ENCODE data around the gene ZNF485. TPM values are rescaled to one million over a fixed set of nuclear protein-coding genes. Genes with fewer than 3 reads are reported as not detected.
A peak's percentile ranks its signal among the peaks of the same experiment; 100 is the strongest.

ZNF485 gene
- total RNA-seq, 2 experiments from 2014 or later, result 4.1 to 4.7 TPM

DNA sequence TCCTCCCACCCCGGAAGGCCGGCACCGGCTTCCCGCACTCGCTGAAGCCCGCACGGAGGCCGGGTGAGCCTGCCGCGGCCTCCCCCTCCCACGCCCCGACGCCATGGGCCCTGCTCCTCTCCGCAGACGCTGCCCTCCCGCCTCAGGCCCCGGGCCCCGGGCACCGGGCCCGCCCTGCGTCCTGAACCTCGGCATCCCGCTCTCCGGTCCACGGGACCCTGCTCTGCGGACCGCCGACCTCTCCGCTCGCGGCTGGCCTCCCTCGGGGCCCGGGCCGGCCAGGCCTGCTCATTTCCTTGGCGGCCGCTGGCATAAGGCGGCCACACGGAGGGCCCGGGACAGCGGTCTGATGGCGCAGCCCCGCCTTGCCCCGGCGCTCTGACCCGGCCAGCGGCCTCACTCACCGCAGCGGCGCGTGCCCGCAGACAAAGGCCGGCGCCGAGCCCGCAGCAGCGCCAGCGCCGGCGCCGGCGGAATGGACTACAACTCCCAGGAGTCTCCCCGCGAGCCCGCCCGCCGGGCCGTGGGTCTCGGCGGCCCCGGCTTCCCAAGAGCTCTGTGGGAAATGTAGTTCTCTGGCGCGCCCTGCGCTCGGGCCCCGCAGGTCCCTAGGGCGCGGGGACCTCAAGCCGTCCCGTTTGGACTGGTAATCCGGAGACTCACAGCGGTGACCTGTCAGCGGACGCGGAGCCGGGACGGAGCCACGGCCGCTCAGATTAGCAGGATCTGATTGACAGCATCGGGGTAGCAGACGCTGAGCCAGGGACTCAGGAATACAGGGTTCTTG lies 42.4 kb downstream of the ZNF485 start, which contains the start of gene ZNF32:
TSS of gene ZNF32 (minus strand) at position 484 of the 787 bp plus-strand sequence. CDS start 2,748 bp downstream, outside the sequence.
- DNase-seq, result peak; percentile 87
- ChIA-PET POLR2A (interaction anchor here (0.7 to 1.2 kb wide), 2 partner anchors 41 to 53 kb away, joined by 3 read pairs; no protein-coding TSS in a partner anchor), CTCF (interaction anchor here (0.9 to 2.2 kb wide), 4 partner anchors 35 to 544 kb away, joined by 3 to 9 read pairs (median 3); no protein-coding TSS in a partner anchor)
- H3K36me3 Mint-ChIP-seq, result peaks cover 38% of the 10 kb centered on the region
- peaks cover 3% of the 10 kb centered on the region for H3K27me3 Mint-ChIP-seq
- H3K27ac Mint-ChIP-seq, result peak within 1 kb of the TSS; percentile 87
- peaks cover 39% of the 10 kb centered on the region for H3K9me3 Mint-ChIP-seq
- H3K4me3 Mint-ChIP-seq, result peak within 1 kb of the TSS; percentile 84
- intact Hi-C loops (cut with micrococcal nuclease), result loop anchor here (1.0 to 2.0 kb wide), 3 partner anchors 42 to 1096 kb away; partner anchors contain the start of genes ZNF239 and ZNF485
- H3K4me1 Mint-ChIP-seq (ENCODE audit: low read depth), result peaks cover 15% of the 10 kb centered on the region

DNA sequence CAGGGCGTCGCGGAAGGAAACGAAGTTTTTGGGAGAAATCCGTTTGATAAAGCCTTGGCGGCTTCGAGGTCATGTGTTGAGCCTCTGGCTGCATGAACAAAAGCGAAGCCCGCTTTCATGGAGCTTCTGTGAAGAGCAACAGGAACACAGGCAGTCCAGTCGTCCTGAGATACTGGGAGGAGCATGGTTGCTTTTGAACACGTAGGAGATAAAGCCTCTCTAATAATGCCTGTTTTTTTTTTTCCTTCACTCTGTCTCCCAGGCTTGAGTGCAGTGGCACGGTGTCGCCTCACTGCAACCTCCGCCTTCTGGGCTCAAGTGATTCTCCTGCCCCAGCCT lies 42.9 kb downstream of the ZNF485 start:
- H3K27me3 Mint-ChIP-seq, result peaks cover 6% of the 10 kb centered on the region
- peaks cover 15% of the 10 kb centered on the region for H3K4me1 Mint-ChIP-seq (ENCODE audit: low read depth)
- ChIA-PET POLR2A (interaction anchor here (0.8 to 1.2 kb wide), 2 partner anchors 41 to 53 kb away, joined by 3 read pairs; no protein-coding TSS in a partner anchor), CTCF (interaction anchor here (0.9 to 1.2 kb wide), 3 partner anchors 21 to 544 kb away, joined by 3 read pairs; no protein-coding TSS in a partner anchor)
- H3K4me3 Mint-ChIP-seq, result peak overlapping the region; percentile 84
- intact Hi-C loops (cut with micrococcal nuclease), result loop anchor here (2.0 kb wide), 1 partner anchor 1096 kb away; no protein-coding TSS in a partner anchor
- H3K27ac Mint-ChIP-seq, result peak overlapping the region; percentile 51
- H3K9me3 Mint-ChIP-seq, result peaks cover 34% of the 10 kb centered on the region
- peaks cover 32% of the 10 kb centered on the region for H3K36me3 Mint-ChIP-seq
- no peak for DNase-seq

DNA sequence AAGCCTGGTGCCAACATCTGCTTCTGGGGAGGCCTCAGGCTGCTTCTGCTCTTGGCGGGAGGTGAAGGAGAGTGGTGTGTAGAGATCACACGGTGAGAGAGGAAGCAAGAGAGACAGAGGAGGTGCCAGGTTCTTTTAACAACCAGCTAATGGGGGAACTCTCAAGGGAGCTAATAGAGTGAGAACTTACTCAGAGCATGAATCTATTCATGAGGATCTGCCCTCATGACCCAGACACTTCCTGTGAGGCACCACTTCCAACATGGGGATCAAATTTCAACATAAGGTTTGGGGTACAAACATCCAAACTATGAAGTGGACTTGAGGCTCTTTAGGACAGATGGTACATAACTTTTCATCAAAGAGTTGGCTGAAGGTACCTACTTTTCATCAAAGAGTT lies 47.5 kb downstream of the ZNF485 start:
- Mint-ChIP-seq H3K27ac (no peak overlapping the region), H3K27me3 (peaks cover 10% of the 10 kb centered on the region), H3K4me1 (ENCODE audit: low read depth) (peaks cover 7% of the 10 kb centered on the region), H3K9me3 (no peaks in the 10 kb centered on the region), H3K36me3 (no peaks in the 10 kb centered on the region), H3K4me3 (no peak overlapping the region)
- POLR2A ChIA-PET, result no interaction called here
- intact Hi-C loops (cut with micrococcal nuclease), result no loop called here
- DNase-seq, result no peak
- CTCF ChIA-PET, result no interaction called here

DNA sequence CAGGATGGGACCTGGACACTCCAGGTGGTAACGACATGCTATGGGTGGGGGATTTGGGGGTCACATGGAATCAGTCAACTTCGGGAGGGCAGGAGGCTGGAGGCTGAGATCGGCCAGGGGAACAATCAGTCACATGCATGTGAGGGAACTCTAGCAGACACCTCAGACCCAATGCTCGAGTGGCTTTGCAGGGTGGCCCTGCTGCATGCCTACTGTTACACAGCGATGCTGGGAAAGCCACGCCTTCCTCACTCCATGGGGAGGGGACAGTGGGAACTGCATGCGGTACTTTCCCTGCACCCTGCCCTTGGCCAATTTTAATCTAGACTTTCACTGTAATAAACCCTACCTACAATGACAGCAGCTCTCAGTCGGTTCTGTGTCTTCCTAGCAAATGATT lies 49.1 kb downstream of the ZNF485 start:
- no peak for DNase-seq
- Mint-ChIP-seq H3K9me3 (no peaks in the 10 kb centered on the region), H3K27ac (no peak overlapping the region), H3K4me3 (no peak overlapping the region), H3K4me1 (ENCODE audit: low read depth) (no peaks in the 10 kb centered on the region), H3K36me3 (no peaks in the 10 kb centered on the region), H3K27me3 (peaks cover 12% of the 10 kb centered on the region)
- CTCF ChIA-PET, result interaction anchor here (1.0 kb wide), 1 partner anchor 390 kb away, joined by 3 read pairs; no protein-coding TSS in a partner anchor
- POLR2A ChIA-PET, result no interaction called here
- intact Hi-C loops (cut with micrococcal nuclease), result no loop called here

DNA sequence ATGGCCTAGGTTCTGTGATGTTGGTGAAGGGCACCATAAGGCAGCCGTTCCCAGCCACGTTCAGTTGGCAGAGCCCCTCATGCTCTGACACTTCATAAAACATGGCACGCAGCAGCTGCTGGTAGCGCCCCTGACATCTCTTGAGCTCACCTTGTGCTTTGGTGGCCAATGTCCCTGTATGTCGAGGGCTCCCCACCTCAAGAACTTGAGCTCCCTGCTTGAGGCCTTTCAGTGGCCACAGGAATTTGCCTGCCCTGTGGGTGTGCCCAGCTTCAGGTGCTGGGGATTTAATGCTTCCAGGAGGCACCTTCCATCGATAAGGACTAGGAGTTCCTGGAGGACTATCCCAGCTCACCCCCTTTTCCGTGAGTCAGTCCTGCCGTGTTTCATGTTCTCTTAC lies 52.0 kb downstream of the ZNF485 start:
- H3K4me3 Mint-ChIP-seq, result no peak overlapping the region
- CTCF ChIA-PET, result interaction anchor here (0.5 kb wide), 1 partner anchor 25 kb away, joined by 3 read pairs; no protein-coding TSS in a partner anchor
- no peaks in the 10 kb centered on the region for H3K36me3 Mint-ChIP-seq
- intact Hi-C loops (cut with micrococcal nuclease), result no loop called here
- POLR2A ChIA-PET, result no interaction called here
- H3K9me3 Mint-ChIP-seq, result peaks cover 5% of the 10 kb centered on the region
- peaks cover 8% of the 10 kb centered on the region for H3K27me3 Mint-ChIP-seq
- no peak overlapping the region for H3K27ac Mint-ChIP-seq
- no peaks in the 10 kb centered on the region for H3K4me1 Mint-ChIP-seq (ENCODE audit: low read depth)
- DNase-seq, result no peak

DNA sequence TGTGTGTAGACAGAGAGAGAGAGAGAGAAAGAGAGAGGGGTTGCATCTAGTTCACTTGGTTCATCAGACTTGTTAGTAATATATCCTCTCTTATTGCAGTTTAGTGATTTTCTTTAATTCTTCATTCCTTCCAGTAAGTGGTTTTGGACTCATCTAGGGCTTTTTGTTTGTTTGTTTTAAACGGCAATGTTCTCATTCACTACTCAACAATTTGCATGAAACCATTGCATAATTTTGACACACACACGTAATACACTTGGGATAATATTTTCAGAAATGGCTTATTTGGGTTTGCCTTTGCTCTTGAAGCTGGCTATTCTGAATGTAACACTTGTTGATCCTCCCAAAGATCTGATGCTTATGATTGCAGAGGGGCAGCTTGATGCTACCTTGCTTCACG lies 58.8 kb downstream of the ZNF485 start:
- Mint-ChIP-seq H3K9me3 (peaks cover 6% of the 10 kb centered on the region), H3K36me3 (no peaks in the 10 kb centered on the region), H3K27ac (no peak overlapping the region), H3K4me1 (ENCODE audit: low read depth) (peaks cover 4% of the 10 kb centered on the region), H3K27me3 (peaks cover 30% of the 10 kb centered on the region), H3K4me3 (no peak overlapping the region)
- DNase-seq, result no peak
- ChIA-PET POLR2A (no interaction called here), CTCF (no interaction called here)
- intact Hi-C loops (cut with micrococcal nuclease), result no loop called here

DNA sequence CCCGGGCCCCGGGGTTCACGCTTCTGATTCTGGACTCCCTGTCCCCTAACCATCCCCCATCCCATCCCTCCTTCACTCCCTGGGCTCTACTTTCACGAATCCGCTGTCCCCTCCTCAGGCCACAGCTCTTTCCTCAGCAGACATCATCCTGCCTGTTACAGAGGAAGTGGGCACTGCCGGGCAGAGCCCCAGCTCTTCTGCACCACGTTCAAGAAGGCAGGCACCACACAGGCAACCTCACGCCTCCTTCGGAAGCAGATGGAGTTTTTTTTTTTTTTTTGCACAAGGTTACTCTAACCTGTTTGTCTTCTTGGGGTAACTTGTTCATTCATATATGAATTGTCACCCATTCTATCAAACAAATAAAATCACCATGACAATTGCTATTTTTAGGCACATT lies 60.3 kb downstream of the ZNF485 start:
- intact Hi-C loops (cut with micrococcal nuclease), result no loop called here
- ChIA-PET POLR2A (no interaction called here), CTCF (interaction anchor here (1.8 to 2.9 kb wide), 2 partner anchors 23 to 720 kb away, joined by 4 to 11 read pairs; no protein-coding TSS in a partner anchor)
- Mint-ChIP-seq H3K27me3 (peaks cover 36% of the 10 kb centered on the region), H3K36me3 (no peaks in the 10 kb centered on the region), H3K4me3 (no peak overlapping the region), H3K9me3 (peaks cover 6% of the 10 kb centered on the region), H3K27ac (no peak overlapping the region), H3K4me1 (ENCODE audit: low read depth) (peaks cover 4% of the 10 kb centered on the region)
- no peak for DNase-seq

DNA sequence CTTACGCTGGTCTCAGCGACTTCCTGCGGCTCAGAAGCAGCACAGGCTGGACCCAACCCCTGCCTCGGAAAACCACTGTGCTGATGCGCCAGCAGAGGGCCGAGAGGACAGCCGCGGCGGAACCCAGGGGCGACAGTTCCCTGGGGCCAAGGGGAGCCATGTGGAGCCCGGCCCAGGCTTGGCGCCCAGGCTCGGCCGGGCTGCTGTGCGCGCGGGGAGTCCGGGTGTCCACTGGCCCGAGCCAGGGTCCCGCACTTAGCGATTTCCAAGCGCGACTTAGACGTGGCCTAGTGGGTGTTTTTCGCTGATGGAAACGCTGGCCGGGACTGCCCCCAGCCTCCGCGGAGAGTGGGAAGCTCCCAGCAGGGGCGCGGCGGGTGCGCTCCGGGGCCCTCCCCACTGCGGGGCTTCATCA lies 61.1 kb downstream of the ZNF485 start:
- Mint-ChIP-seq H3K4me1 (ENCODE audit: low read depth) (peaks cover 4% of the 10 kb centered on the region), H3K4me3 (no peak overlapping the region), H3K36me3 (no peaks in the 10 kb centered on the region), H3K27ac (no peak overlapping the region), H3K27me3 (peaks cover 38% of the 10 kb centered on the region), H3K9me3 (peaks cover 6% of the 10 kb centered on the region)
- intact Hi-C loops (cut with micrococcal nuclease), result no loop called here
- POLR2A ChIA-PET, result no interaction called here
- CTCF ChIA-PET, result interaction anchor here (1.8 to 2.9 kb wide), 2 partner anchors 23 to 719 kb away, joined by 4 to 11 read pairs; no protein-coding TSS in a partner anchor
- no peak for DNase-seq

Other genes with a start within 250 kb of the ZNF485 start
- not detected for gene FXYD4, start 234.8 kb upstream of the ZNF485 start, total RNA-seq
- gene HNRNPF, start 197.3 kb upstream of the ZNF485 start, total RNA-seq, result 100 to 1,000 TPM; 504 to 518 TPM
- 1 to 10 TPM; 2.2 to 2.6 TPM for gene ZNF487, start 169.3 kb upstream of the ZNF485 start, total RNA-seq
- gene ZNF239, start 31.8 kb upstream of the ZNF485 start, total RNA-seq, result 1 to 10 TPM; 1.5 to 1.7 TPM
- gene ZNF32, start 42.4 kb downstream of the ZNF485 start, total RNA-seq, result 10 to 100 TPM; 12.2 to 13.5 TPM

Data from activated CD4-positive, alpha-beta memory T cell treated with anti-CD3 and anti-CD28 coated beads for 36 hours (primary cell).